Measurements from ENCODE around the gene UMODL1.

UMODL1 gene

GRCh38 chr21:42140196-42140934 is 69.2 kb downstream of the UMODL1 start:
- DNase-seq, result no peak

GRCh38 chr21:42141643-42142042 is 70.5 kb downstream of the UMODL1 start:
- no peak for DNase-seq

DNA sequence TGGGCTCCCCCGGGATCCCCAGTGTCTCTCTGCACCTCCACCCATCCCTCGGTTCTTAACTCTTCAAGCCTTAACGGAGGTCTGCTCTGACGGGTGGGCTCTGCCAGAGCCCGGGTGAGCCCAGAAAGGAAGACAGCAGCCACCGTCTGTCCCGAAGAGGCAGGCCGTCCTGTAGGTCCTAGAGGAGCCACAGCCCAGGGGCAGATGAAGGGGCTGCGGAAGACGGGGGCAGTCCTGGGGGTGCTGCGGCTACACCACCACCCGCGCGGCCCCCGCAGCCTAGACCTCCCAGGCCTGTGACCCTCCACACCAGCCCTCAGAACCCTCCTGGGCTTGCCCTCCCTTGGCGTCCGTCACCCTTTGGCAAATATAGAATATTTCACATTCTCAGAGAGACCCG is 71.0 kb downstream of the UMODL1 start:
- DNase-seq, result no peak

GRCh38 chr21:42142627-42143026 is 71.5 kb downstream of the UMODL1 start:
- no peak for DNase-seq

DNA sequence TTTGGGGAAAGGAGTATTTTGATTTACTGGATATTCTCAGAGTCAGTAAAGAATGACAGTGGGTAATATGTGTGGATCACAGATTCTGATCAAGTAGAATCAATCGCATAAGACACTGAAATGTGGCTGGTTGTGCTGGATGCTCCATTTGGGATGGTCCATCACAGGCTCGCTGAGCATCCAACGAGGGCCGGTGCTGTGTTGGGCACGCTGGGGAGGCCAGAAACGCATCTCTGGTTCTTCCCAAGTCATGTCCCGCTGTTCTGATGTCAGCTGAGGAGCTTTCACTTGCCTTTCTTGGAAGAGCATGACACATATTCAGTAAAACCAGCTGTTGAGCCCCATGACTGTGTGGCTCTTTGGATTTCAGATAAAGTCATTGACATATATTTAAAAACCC is 72.0 kb downstream of the UMODL1 start:
- no peak for DNase-seq

DNA sequence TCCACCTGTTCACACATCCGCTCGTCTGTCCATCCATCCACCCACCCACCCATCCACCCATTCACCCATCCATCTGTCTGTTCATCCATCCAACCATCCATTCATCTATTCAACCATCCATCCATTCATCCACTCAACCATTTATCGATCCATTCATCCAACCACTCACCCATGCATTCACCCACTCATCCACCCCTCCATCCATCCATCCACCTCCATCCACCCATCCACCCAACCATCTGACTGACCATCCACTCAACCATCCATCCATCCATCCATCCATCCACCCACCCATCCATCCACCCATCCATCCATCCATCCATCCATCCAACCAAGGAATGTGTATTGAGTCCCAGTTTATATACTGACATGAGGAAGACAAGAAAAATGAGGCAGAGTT is 73.1 kb downstream of the UMODL1 start:
- DNase-seq, result no peak

DNA sequence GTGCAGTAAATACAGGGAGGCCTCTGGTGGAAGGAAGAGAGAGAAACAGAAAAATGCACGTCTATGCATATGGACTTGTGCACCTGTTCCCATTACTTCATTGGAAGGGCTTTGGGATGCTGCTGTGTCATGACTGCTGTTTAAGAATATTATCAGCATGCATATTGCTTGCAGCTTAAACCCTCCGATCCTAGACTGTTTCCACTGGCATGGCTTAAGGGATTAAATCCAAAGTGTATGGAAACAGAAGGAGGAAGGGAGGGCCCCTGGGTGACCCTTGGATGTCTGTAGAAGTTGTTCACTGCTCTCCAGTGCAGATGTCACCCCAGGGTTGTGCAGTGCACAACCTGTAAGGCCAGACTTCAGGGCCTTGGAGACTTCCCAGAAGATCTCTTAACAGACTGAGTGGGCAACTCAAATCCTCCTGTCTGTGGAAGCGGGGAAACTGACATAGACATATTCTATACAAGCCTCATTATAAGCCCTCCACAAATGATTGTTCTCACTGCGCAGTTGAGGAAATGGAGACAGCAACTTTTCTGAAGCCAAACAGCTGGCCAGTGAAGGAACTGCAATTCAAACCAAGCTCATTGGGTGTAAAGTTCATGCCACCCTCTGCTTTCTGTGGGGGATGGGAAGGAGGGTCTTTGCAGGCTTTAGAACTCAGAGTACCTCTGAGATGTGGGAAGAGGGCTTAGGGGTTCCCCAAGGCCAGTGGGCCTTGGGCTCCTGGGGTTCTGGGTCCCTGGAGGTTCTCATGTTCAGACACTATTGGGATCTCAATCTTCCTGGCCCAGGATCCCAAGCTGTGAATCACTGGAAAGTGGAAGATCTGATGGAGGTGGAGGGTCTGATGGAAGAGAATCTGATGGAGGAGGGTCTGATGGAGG is 73.8 kb downstream of the UMODL1 start:
- no peak for DNase-seq

DNA sequence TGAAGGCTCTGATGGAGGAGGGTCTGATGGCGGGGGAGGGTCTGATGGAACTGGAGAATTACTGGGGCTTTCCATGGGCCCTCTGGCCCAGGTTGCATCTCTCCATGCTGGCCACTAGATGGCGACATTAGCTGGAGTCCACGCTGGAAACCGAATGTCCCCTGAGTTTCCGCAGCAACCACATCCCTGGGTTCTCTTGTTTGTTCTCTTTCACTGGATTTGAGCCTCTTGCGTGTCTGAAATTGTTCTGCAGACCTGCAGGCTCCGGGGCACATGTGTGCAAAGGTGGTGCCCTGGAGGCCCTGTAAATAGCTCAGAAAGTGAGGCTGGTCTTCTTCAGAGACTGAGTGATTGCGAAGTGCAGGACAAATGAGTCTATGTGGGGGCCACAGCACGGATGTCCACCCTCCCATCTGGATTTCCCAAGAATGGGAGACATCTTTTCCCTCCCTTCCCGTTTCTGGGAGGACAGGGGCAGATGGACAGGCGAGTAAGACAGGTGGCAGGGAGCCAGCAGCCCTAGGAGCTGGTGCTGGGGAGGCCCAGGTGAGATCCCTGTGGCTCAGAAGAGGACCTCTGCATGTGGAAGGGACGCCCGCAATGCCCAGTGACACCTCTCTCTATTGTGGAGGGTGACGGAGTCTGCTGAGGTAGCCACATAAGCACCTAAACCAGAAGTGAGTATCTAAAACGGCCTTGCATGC is 74.6 kb downstream of the UMODL1 start:
- peak; percentile 60 for DNase-seq

DNA sequence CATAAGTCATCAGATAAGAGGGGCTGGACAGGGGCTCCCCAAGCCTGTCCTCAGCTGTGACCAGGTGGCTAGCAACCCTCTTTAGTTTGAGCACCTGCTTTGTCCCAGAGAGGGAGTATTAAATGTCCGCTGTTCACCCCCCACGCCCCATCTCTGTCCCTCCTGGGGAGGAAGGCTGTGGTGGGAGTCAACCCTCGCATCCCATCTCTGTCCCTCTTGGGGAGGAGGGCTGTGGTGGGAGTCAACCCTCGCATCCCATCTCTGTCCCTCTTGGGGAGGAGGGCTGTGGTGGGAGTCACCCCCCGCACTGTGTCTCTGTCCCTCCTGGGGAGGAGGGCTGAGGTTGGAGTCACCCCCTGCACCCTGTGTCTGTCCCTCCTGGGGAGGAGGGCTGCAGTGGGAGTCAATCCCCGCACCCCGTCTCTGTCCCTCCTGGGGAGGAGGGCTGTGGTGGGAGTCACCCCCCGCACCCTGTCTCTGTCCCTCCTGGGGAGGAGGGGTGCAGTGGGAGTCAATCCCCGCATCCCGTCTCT is 75.2 kb downstream of the UMODL1 start:
- DNase-seq, result no peak

GRCh38 chr21:42146821-42147220 is 75.7 kb downstream of the UMODL1 start:
- DNase-seq, result no peak

DNA sequence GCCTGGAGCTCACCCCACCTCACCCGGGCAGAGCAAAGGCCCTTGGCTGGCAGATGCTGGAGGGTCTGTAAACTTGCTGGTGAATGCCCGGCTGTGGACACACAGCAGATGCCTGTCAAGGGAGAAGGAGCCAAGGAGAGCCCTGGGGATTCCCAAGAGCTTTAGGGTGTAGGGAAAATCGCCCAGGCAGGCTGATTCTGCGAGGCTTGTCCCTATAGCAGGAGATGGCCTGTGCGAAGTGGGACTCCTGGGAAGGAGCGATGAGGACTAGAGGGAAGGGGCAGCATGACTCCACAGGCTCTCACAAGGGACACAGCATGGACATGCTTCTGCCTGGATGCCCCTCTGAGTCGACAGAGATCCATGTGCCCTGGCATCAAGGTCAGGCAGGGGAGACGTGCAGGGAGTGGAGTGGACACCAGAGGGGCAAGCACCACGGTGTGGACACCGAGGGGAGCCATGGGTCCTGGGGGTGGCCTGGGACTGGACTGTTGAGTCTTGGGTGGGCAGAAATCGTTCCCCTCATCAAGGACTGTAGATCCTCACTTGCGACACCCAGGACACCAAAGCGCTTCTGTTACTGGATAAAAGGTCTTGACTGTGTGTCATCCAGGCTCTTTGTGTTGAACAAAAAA is 76.4 kb downstream of the UMODL1 start:
- no peak for DNase-seq

GRCh38 chr21:42148097-42148496 is 77.0 kb downstream of the UMODL1 start:
- DNase-seq, result no peak

DNA sequence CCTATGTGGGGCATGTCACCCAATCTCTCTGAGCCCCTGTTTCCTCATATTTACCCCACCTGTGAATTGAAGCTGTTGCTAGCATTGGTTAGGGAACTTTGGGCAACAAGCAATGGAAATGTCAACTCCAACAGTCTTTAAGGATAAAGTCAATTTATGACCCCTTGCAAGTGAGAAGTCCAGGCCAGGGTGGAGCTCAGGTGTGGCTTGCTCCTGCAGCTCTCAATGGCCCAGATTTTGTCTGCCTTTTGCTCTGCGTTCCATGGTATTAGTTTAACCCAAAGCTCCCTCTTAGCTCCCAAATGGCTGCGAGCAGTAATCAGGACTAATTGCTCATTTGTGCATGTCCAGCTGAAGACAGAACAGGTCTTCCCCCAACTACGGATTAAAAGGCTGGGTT is 77.5 kb downstream of the UMODL1 start:
- DNase-seq, result no peak

DNA sequence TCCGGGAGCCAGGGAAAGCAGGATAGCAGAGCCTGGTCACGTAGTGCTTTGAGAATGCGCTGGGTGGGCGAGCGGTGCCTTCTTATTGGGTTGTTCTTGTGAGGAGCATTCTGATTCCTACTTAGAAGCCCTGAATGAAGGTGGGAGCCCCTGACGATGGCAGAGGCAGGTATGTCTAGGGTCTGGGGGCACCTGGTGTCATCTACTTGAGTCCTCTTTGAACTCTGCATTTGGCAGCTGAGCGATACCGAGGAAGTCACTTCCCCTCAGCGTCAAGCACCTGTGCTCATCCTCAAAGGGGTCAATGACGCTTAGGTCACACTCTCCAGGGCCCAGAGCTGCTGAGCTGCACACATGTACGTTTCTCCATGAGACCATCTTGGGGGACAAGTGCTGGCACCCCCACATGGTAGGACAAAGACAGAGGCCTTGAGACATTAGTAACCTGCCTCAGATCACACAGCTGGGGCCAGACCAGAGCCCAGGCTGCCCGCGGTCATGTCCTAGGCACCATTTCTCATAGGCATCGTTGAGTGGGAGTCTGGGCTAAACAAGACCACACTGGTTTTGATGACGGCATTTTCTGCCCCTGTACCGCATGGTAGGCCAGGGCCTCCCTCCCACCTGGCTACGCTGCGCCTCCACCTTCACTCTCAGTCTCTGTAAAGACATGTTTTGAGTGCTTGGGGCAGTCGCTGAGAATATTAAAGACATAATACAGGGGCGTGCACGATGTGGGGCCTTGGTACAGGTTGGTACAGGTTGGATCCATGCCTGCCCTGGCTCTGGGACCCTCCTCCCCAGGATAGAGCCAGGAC is 78.7 kb downstream of the UMODL1 start:
- DNase-seq, result no peak

GRCh38 chr21:42150474-42151085 is 79.5 kb downstream of the UMODL1 start:
- DNase-seq, result no peak

DNA sequence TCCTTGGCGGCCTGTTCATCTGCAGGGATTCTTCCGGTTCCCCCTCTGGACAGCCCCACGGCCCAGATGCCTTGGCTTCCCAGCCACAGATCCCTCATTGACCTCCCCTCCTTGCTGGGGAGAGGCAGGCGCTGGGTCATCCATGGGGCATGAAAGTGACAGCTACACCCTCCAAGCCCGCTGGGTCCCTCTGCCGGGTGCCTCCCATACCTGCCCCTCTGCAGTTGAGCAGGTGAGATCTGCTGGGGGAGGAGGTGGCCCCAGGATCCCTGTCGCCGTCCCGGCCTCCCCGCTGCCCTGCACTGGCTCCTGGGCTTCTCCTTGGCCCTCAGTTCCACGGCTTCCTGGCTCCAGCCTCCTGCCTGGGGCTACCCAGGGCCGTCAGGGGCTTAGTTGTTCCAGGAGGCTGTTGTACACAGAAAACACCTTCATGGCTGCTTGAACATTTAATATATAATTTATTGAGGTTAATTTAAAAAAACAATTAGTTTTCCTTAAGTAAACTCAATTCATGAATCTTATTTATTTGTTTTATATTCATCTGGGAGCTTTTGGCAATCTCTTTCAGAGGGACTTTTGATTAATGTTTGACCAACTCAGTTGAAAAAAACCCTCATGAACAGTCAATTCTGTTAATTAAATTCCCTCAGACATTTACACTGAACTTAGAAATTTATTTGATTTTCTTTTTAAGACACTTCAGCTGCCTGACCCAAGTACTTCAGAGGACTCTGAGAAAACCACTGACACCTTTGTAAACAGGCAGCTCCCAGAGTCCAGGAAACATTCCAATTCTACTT is 80.2 kb downstream of the UMODL1 start:
- DNase-seq, result no peak

- DNase-seq, result no peak
Measured at GRCh38 chr21:42151948-42152220, 80.8 kb downstream of the UMODL1 start.

- DNase-seq, result no peak
Measured at GRCh38 chr21:42153046-42153686, 82.0 kb downstream of the UMODL1 start.

GRCh38 chr21:42153746-42154145 is 82.6 kb downstream of the UMODL1 start:
- no peak for DNase-seq
